GM23338 (cell line): ENCODE data around the gene UST. TPM values are rescaled to one million over a fixed set of nuclear protein-coding genes. Genes with fewer than 3 reads are reported as not detected.

Experiments used
- ATAC-seq: fragments of 200-7000 bp; cut with Tn5 transposase; 3 replicates; pipeline ENCODE4 v1.9.1; 2020
- DNase-seq: peaks from one replicate; pipeline ENCODE4 v3.0.0-alpha.2; 2015; ENCODE audit warnings: low spot score
- H2AFZ ChIP-seq: fragments of 200-600 bp; sonication (generic); 2 replicates; pipeline ENCODE4 v1.8.0; 2016; ENCODE audit warnings: antibody characterized with exemption, mild to moderate bottlenecking, moderate library complexity
- H3F3A ChIP-seq: fragments of 200-600 bp; sonication (generic); replicated peaks from 2 replicates; pipeline ENCODE4 v1.8.0; 2017; ENCODE audit warnings: antibody characterized with exemption, mixed run types, low read depth
- H3K27ac ChIP-seq: fragments of 200-600 bp; sonication (generic); 2 replicates; pipeline ENCODE4 v1.6.1; 2016; ENCODE audit warnings: low read depth
- H3K27me3 ChIP-seq: fragments of 200-600 bp; sonication (generic); 2 replicates; pipeline ENCODE4 v1.8.0; 2016; ENCODE audit warnings: mild to moderate bottlenecking, mixed run types, moderate library complexity; ENCODE audit not compliant: insufficient read depth
- H3K36me3 ChIP-seq: fragments of 200-600 bp; sonication (generic); 2 replicates; pipeline ENCODE4 v1.8.0; 2016; ENCODE audit warnings: mild to moderate bottlenecking; ENCODE audit not compliant: insufficient read depth
- H3K4me1 ChIP-seq: fragments of 200-600 bp; sonication (generic); 2 replicates; pipeline ENCODE4 v1.8.0; 2016; ENCODE audit warnings: mild to moderate bottlenecking, moderate library complexity; ENCODE audit not compliant: insufficient read depth
- H3K4me2 ChIP-seq: fragments of 200-600 bp; sonication (generic); 2 replicates; pipeline ENCODE4 v1.7.1; 2017; ENCODE audit warnings: mixed run types
- H3K4me3 ChIP-seq: fragments of 200-600 bp; sonication (generic); 2 replicates; pipeline ENCODE4 v1.6.1; 2016; ENCODE audit warnings: mixed run types
- H3K79me2 ChIP-seq: fragments of 200-600 bp; sonication (generic); replicated peaks from 2 replicates; pipeline ENCODE4 v1.8.0; 2017; ENCODE audit warnings: mild to moderate bottlenecking; ENCODE audit not compliant: insufficient read depth
- H3K9me2 ChIP-seq: fragments of 200-600 bp; sonication (generic); 2 replicates; pipeline ENCODE4 v1.8.0; 2017; ENCODE audit not compliant: insufficient read depth
- H4K20me1 ChIP-seq: fragments of 200-600 bp; sonication (generic); replicated peaks from 2 replicates; pipeline ENCODE4 v1.8.0; 2017; ENCODE audit warnings: mild to moderate bottlenecking; ENCODE audit not compliant: insufficient read depth
- H3K27ac Mint-ChIP-seq: 2 replicates; pipeline ENCODE4 v1.8.0; 2020; ENCODE audit warnings: inconsistent platforms, mild to moderate bottlenecking, moderate library complexity, mixed read lengths
- H3K27me3 Mint-ChIP-seq: 3 replicates; pipeline ENCODE4 v1.8.0; 2022; ENCODE audit warnings: low read depth, mild to moderate bottlenecking, moderate library complexity, mixed read lengths, inconsistent platforms; ENCODE audit not compliant: insufficient read depth, poor library complexity
- H3K36me3 Mint-ChIP-seq: 3 replicates; pipeline ENCODE4 v1.8.0; 2021; ENCODE audit warnings: low read depth, mild to moderate bottlenecking, inconsistent platforms, moderate library complexity, mixed read lengths
- H3K4me1 Mint-ChIP-seq: 3 replicates; pipeline ENCODE4 v1.8.0; 2020; ENCODE audit warnings: mild to moderate bottlenecking, inconsistent platforms, mixed read lengths
- H3K4me3 Mint-ChIP-seq: 3 replicates; pipeline ENCODE4 v1.8.0; 2021; ENCODE audit warnings: moderate library complexity, mild to moderate bottlenecking, inconsistent platforms, mixed read lengths
- H3K9me3 Mint-ChIP-seq: 3 replicates; pipeline ENCODE4 v1.8.0; 2020; ENCODE audit warnings: moderate library complexity, mild to moderate bottlenecking, inconsistent platforms, mixed read lengths
- CREB1 ChIP-seq: fragments of 250-450 bp; sonication (Bioruptor Pico); IDR thresholded peaks from 2 replicates; pipeline ENCODE4 v1.5.0; 2020; ENCODE audit warnings: low read depth, mild to moderate bottlenecking, moderate library complexity
- EZH2 ChIP-seq: fragments of 200-600 bp; sonication (generic); IDR thresholded peaks from one replicate; pipeline ENCODE4 v1.8.0; 2017; ENCODE audit warnings: antibody characterized with exemption, mild to moderate bottlenecking, low read depth; ENCODE audit not compliant: unreplicated experiment
- EZH2phosphoT487 ChIP-seq: fragments of 200-600 bp; sonication (generic); IDR thresholded peaks from one replicate; pipeline ENCODE4 v1.8.1; 2018; ENCODE audit warnings: antibody characterized with exemption; ENCODE audit not compliant: unreplicated experiment
- JUNB ChIP-seq: IDR thresholded peaks from one replicate; pipeline ENCODE4 v1.6.1; 2016; ENCODE audit warnings: antibody characterized with exemption; ENCODE audit not compliant: unreplicated experiment
- NANOG ChIP-seq: IDR thresholded peaks from 2 replicates; pipeline ENCODE4 v1.6.1; 2016; ENCODE audit warnings: antibody characterized with exemption, borderline replicate concordance
- POLR2AphosphoS5 ChIP-seq: IDR thresholded peaks from 2 replicates; pipeline ENCODE4 v1.6.1; 2016; ENCODE audit warnings: antibody characterized with exemption, low read depth
- REST ChIP-seq: IDR thresholded peaks from one replicate; pipeline ENCODE4 v1.6.1; 2018; ENCODE audit warnings: antibody characterized with exemption; ENCODE audit not compliant: unreplicated experiment
- STAT1 ChIP-seq: IDR thresholded peaks from one replicate; pipeline ENCODE4 v1.6.1; 2016; ENCODE audit warnings: antibody characterized with exemption; ENCODE audit not compliant: unreplicated experiment
- ZNF114 ChIP-seq: fragments of 250-450 bp; sonication (Bioruptor Pico); IDR thresholded peaks from 2 replicates; pipeline ENCODE4 v1.5.0; 2020; ENCODE audit warnings: mild to moderate bottlenecking, moderate library complexity
- ZNF331 ChIP-seq: fragments of 250-450 bp; sonication (Bioruptor Pico); IDR thresholded peaks from 2 replicates; pipeline ENCODE4 v1.5.0; 2020; ENCODE audit warnings: low read depth, mild to moderate bottlenecking, moderate library complexity
- polyA plus RNA-seq: library from polyadenylated mRNA; unstranded; fragments of >200 nt; fragmentation: Nextera tagmentation; extraction: Ambion mirVana; gene quantifications from 2 replicates; pipeline ENCODE4 v1.2.1, GENCODE V29; 2016
- total RNA-seq: library from RNA; depleted of rRNA; stranded (reverse); fragments of >200 nt; shearing (Covaris generic); gene quantifications from 2 replicates; pipeline ENCODE4 v1.2.3, GENCODE V29; 2014
- TF ChIP-seq, protein P1 (sequence below): IDR thresholded peaks from 2 replicates; pipeline ENCODE4 v1.6.1; 2016; ENCODE audit warnings: antibody characterized with exemption
- TF ChIP-seq, protein P2 (sequence below): fragments of 250-450 bp; sonication (Bioruptor Pico); IDR thresholded peaks from 2 replicates; pipeline ENCODE4 v1.5.0; 2020; ENCODE audit warnings: mild to moderate bottlenecking, moderate library complexity
- TF ChIP-seq, protein P3 (sequence below), 2 experiments: fragments of 200-600 bp in 1 of 2; sonication (generic) in 1 of 2; conservative IDR thresholded peaks; 2 replicates each; pipeline versions ENCODE4 v1.5.1 to v1.6.1; 2016 to 2017; ENCODE audit warnings: antibody characterized with exemption in 2 of 2, low read depth in 2 of 2, mild to moderate bottlenecking in 2 of 2, moderate library complexity in 1 of 2

The UST gene
- total and polyA plus RNA-seq, 2 experiments from 2014 or later, result 12.6 to 33.0 TPM

- Mint-ChIP-seq H3K4me3 (no peak overlapping the region), H3K36me3 (peaks cover 40% of the 10 kb centered on the region), H3K27me3 (peaks cover 6% of the 10 kb centered on the region), H3K4me1 (peaks cover 64% of the 10 kb centered on the region), H3K9me3 (no peaks in the 10 kb centered on the region), H3K27ac (no peak overlapping the region)
- Histone ChIP-seq H3K79me2 (no peaks in the 10 kb centered on the region), H2AFZ (no peak overlapping the region), H3F3A (no peaks in the 10 kb centered on the region), H3K4me2 (no peak overlapping the region), H4K20me1 (no peaks in the 10 kb centered on the region; the same call in 1 of the 2 replicates), H3K4me1 (peaks cover 17% of the 10 kb centered on the region), H3K27me3 (no peaks in the 10 kb centered on the region), H3K4me3 (no peak overlapping the region), H3K36me3 (no peaks in the 10 kb centered on the region), H3K9me2 (peaks cover 9% of the 10 kb centered on the region; the same call in 1 of the 2 replicates), H3K27ac (no peak overlapping the region)
- ATAC-seq (no peak), DNase-seq (no peak)
- TF ChIP-seq REST (no peak), STAT1 (no peak), JUNB (no peak), POLR2AphosphoS5 (no peak), ZNF331 (CRISPR knock-in tag) (no peak), EZH2 (no peak), NANOG (no peak), CREB1 (CRISPR knock-in tag) (no peak), EZH2phosphoT487 (no peak), ZNF114 (CRISPR knock-in tag) (no peak)
- TF ChIP-seq, protein P1, sequence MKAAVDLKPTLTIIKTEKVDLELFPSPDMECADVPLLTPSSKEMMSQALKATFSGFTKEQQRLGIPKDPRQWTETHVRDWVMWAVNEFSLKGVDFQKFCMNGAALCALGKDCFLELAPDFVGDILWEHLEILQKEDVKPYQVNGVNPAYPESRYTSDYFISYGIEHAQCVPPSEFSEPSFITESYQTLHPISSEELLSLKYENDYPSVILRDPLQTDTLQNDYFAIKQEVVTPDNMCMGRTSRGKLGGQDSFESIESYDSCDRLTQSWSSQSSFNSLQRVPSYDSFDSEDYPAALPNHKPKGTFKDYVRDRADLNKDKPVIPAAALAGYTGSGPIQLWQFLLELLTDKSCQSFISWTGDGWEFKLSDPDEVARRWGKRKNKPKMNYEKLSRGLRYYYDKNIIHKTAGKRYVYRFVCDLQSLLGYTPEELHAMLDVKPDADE, result no peak
- TF ChIP-seq, protein P2, sequence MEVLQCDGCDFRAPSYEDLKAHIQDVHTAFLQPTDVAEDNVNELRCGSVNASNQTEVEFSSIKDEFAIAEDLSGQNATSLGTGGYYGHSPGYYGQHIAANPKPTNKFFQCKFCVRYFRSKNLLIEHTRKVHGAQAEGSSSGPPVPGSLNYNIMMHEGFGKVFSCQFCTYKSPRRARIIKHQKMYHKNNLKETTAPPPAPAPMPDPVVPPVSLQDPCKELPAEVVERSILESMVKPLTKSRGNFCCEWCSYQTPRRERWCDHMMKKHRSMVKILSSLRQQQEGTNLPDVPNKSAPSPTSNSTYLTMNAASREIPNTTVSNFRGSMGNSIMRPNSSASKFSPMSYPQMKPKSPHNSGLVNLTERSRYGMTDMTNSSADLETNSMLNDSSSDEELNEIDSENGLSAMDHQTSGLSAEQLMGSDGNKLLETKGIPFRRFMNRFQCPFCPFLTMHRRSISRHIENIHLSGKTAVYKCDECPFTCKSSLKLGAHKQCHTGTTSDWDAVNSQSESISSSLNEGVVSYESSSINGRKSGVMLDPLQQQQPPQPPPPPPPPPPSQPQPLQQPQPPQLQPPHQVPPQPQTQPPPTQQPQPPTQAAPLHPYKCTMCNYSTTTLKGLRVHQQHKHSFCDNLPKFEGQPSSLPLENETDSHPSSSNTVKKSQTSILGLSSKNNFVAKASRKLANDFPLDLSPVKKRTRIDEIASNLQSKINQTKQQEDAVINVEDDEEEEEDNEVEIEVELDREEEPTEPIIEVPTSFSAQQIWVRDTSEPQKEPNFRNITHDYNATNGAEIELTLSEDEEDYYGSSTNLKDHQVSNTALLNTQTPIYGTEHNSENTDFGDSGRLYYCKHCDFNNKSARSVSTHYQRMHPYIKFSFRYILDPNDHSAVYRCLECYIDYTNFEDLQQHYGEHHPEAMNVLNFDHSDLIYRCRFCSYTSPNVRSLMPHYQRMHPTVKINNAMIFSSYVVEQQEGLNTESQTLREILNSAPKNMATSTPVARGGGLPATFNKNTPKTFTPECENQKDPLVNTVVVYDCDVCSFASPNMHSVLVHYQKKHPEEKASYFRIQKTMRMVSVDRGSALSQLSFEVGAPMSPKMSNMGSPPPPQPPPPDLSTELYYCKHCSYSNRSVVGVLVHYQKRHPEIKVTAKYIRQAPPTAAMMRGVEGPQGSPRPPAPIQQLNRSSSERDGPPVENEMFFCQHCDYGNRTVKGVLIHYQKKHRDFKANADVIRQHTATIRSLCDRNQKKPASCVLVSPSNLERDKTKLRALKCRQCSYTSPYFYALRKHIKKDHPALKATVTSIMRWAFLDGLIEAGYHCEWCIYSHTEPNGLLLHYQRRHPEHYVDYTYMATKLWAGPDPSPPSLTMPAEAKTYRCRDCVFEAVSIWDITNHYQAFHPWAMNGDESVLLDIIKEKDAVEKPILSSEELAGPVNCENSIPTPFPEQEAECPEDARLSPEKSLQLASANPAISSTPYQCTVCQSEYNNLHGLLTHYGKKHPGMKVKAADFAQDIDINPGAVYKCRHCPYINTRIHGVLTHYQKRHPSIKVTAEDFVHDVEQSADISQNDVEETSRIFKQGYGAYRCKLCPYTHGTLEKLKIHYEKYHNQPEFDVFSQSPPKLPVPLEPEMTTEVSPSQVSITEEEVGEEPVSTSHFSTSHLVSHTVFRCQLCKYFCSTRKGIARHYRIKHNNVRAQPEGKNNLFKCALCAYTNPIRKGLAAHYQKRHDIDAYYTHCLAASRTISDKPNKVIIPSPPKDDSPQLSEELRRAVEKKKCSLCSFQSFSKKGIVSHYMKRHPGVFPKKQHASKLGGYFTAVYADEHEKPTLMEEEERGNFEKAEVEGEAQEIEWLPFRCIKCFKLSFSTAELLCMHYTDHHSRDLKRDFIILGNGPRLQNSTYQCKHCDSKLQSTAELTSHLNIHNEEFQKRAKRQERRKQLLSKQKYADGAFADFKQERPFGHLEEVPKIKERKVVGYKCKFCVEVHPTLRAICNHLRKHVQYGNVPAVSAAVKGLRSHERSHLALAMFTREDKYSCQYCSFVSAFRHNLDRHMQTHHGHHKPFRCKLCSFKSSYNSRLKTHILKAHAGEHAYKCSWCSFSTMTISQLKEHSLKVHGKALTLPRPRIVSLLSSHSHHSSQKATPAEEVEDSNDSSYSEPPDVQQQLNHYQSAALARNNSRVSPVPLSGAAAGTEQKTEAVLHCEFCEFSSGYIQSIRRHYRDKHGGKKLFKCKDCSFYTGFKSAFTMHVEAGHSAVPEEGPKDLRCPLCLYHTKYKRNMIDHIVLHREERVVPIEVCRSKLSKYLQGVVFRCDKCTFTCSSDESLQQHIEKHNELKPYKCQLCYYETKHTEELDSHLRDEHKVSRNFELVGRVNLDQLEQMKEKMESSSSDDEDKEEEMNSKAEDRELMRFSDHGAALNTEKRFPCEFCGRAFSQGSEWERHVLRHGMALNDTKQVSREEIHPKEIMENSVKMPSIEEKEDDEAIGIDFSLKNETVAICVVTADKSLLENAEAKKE (CRISPR knock-in tag), result no peak
- TF ChIP-seq, protein P3, sequence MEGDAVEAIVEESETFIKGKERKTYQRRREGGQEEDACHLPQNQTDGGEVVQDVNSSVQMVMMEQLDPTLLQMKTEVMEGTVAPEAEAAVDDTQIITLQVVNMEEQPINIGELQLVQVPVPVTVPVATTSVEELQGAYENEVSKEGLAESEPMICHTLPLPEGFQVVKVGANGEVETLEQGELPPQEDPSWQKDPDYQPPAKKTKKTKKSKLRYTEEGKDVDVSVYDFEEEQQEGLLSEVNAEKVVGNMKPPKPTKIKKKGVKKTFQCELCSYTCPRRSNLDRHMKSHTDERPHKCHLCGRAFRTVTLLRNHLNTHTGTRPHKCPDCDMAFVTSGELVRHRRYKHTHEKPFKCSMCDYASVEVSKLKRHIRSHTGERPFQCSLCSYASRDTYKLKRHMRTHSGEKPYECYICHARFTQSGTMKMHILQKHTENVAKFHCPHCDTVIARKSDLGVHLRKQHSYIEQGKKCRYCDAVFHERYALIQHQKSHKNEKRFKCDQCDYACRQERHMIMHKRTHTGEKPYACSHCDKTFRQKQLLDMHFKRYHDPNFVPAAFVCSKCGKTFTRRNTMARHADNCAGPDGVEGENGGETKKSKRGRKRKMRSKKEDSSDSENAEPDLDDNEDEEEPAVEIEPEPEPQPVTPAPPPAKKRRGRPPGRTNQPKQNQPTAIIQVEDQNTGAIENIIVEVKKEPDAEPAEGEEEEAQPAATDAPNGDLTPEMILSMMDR (conservative IDR thresholded peaks at IDR 0.05; ENCODE audit: low read depth in 2 of 2), result no peak
Measured at GRCh38 chr6:148983966-148984365, 237.1 kb downstream of the UST start.
